A673 (cell line): Measurements from ENCODE around the gene CDC40. TPM values are rescaled to one million over a fixed set of nuclear protein-coding genes. Genes with fewer than 3 reads are reported as not detected.

Experiments used
- BruUV-seq: library from RNA; stranded (reverse); fragments of 400-500 nt; replicated peaks from 2 replicates; lab custom pipeline; 2021; lab: Mats Ljungman, UMichigan
- CTCF ChIA-PET: fragments of 300-600 bp; sonication (Branson Sonifier 250); formaldehyde crosslinking; loops from one replicate; lab custom pipeline; 2022; ENCODE audit warnings: antibody characterized with exemption; lab: Charles Lee
- POLR2A ChIA-PET: fragments of 300-600 bp; sonication (Branson Sonifier 250); formaldehyde crosslinking; loops from one replicate; lab custom pipeline; 2022; ENCODE audit warnings: antibody characterized with exemption; ENCODE audit not compliant: low non-redundant PET; lab: Charles Lee
- DNase-seq: peaks from one replicate; pipeline ENCODE4 v3.0.0-alpha.2; 2015; ENCODE audit warnings: low spot score
- H3K27ac ChIP-seq: fragments of 200-600 bp; sonication (generic); 2 replicates; pipeline ENCODE4 v1.5.1; 2016; ENCODE audit warnings: mixed run types, low read depth, mild to moderate bottlenecking, mixed read lengths, antibody characterized with exemption, low read length; ENCODE audit not compliant: poor library complexity, severe bottlenecking
- H3K27me3 ChIP-seq: fragments of 200-600 bp; sonication (generic); replicated peaks from 2 replicates; pipeline ENCODE4 v1.6.1; 2017; ENCODE audit warnings: mixed run types, low read depth, mild to moderate bottlenecking, mixed read lengths, antibody characterized with exemption, low read length; ENCODE audit not compliant: insufficient read depth, poor library complexity
- H3K36me3 ChIP-seq: fragments of 200-600 bp; sonication (generic); 2 replicates; pipeline ENCODE4 v1.6.1; 2016; ENCODE audit warnings: mixed run types, mild to moderate bottlenecking, mixed read lengths, antibody characterized with exemption, low read length; ENCODE audit not compliant: insufficient read depth, poor library complexity, severe bottlenecking
- H3K4me1 ChIP-seq: fragments of 200-600 bp; sonication (generic); 2 replicates; pipeline ENCODE4 v1.6.1; 2017; ENCODE audit warnings: mixed run types, mild to moderate bottlenecking, mixed read lengths, antibody characterized with exemption, low read length; ENCODE audit not compliant: insufficient read depth, poor library complexity, severe bottlenecking
- H3K4me3 ChIP-seq: fragments of 200-600 bp; sonication (generic); 2 replicates; pipeline ENCODE4 v1.5.1; 2016; ENCODE audit warnings: low read depth, mixed run types, mild to moderate bottlenecking, mixed read lengths, low read length; ENCODE audit not compliant: poor library complexity, severe bottlenecking
- H3K9me3 ChIP-seq: fragments of 200-600 bp; sonication (generic); 2 replicates; pipeline ENCODE4 v1.6.1; 2016; ENCODE audit warnings: mixed run types, low read depth, mild to moderate bottlenecking, mixed read lengths, antibody characterized with exemption, low read length; ENCODE audit not compliant: poor library complexity, severe bottlenecking
- EZH2 ChIP-seq: fragments of 200-600 bp; sonication (generic); IDR thresholded peaks from 2 replicates; pipeline ENCODE4 v1.6.1; 2017; ENCODE audit warnings: borderline replicate concordance, low read depth, mild to moderate bottlenecking, mixed read lengths, antibody characterized with exemption, low read length; ENCODE audit not compliant: poor library complexity, severe bottlenecking
- intact Hi-C: fragments of 100-400 bp; cut with micrococcal nuclease; formaldehyde crosslinking; loops from one replicate; pipeline ENCODE4 v1.10.0; 2022; ENCODE audit not compliant: unreplicated experiment
- total RNA-seq: library from RNA; stranded (reverse); gene quantifications from 2 replicates; pipeline ENCODE4 v1.2.3, GENCODE V29; 2021
- TF ChIP-seq, protein P1 (sequence below): fragments of 300-800, 200-600 bp; sonication (generic); conservative IDR thresholded peaks from 2 replicates; pipeline ENCODE4 v1.5.1; 2017; ENCODE audit warnings: low read depth, mild to moderate bottlenecking, antibody characterized with exemption, low read length, moderate library complexity, mixed read lengths

The CDC40 gene
- total RNA-seq, 1 experiment from 2014 or later: 47.7 TPM

DNA sequence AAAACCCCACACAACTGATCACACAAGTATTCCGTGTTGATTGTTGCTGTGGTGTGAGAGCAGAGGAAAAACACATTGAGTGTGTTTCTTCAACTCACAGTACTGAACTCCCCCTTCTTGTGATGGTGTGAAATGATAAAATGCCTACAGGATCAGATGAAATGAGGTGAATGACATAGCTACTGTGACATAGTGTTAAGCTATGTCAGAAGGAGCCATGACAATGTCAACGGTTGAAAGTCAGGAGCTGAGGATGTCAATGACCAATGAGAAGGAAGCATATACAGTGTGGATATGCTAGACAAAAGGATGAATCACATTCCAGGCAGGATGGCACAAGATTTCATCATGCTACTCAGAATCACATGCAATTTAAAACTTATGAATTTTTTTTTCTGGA, 39.6 kb upstream of the CDC40 start:
- no TSS peak for BruUV-seq
- TF ChIP-seq, protein P1, sequence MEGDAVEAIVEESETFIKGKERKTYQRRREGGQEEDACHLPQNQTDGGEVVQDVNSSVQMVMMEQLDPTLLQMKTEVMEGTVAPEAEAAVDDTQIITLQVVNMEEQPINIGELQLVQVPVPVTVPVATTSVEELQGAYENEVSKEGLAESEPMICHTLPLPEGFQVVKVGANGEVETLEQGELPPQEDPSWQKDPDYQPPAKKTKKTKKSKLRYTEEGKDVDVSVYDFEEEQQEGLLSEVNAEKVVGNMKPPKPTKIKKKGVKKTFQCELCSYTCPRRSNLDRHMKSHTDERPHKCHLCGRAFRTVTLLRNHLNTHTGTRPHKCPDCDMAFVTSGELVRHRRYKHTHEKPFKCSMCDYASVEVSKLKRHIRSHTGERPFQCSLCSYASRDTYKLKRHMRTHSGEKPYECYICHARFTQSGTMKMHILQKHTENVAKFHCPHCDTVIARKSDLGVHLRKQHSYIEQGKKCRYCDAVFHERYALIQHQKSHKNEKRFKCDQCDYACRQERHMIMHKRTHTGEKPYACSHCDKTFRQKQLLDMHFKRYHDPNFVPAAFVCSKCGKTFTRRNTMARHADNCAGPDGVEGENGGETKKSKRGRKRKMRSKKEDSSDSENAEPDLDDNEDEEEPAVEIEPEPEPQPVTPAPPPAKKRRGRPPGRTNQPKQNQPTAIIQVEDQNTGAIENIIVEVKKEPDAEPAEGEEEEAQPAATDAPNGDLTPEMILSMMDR: no peak
- TF ChIP-seq EZH2: no peak
- ChIA-PET CTCF (no interaction called here), POLR2A (no interaction called here)
- H3K4me1 ChIP-seq: no peaks in the 10 kb centered on the region
- H3K4me3 ChIP-seq: no peak overlapping the region
- peak overlapping the region; percentile 31 for H3K27ac ChIP-seq
- H3K9me3 ChIP-seq: peaks cover 24% of the 10 kb centered on the region
- intact Hi-C loops: no loop called here
- H3K36me3 ChIP-seq: peaks cover 27% of the 10 kb centered on the region
- DNase-seq: peak; percentile 30
- H3K27me3 ChIP-seq: no peaks in the 10 kb centered on the region

DNA sequence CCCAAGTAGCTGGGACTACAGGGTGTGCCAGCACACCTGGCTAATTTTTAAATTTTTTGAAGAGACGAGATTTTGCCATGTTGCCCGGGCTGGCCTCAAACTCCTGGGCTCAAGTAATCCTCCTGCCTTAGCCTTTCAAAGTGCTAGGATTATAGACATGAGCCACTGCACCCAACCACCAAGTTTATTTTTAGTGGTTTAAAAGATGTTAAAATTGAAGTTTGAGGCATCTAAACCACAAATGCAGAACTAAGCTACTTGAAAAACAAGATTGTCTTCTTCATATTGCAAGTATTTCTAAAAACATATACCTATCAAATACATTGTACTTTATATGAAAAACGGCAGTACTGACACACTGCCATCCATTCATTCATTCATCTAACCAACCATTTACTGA, 32.4 kb upstream of the CDC40 start:
- Histone ChIP-seq H3K4me3 (no peak overlapping the region), H3K27me3 (no peaks in the 10 kb centered on the region), H3K4me1 (no peaks in the 10 kb centered on the region), H3K9me3 (peaks cover 3% of the 10 kb centered on the region), H3K27ac (no peak overlapping the region), H3K36me3 (peaks cover 12% of the 10 kb centered on the region)
- BruUV-seq: no TSS peak
- intact Hi-C loops: no loop called here
- ChIA-PET CTCF (no interaction called here), POLR2A (no interaction called here)
- no peak for TF ChIP-seq EZH2
- TF ChIP-seq, protein P1: no peak
- DNase-seq: no peak

DNA sequence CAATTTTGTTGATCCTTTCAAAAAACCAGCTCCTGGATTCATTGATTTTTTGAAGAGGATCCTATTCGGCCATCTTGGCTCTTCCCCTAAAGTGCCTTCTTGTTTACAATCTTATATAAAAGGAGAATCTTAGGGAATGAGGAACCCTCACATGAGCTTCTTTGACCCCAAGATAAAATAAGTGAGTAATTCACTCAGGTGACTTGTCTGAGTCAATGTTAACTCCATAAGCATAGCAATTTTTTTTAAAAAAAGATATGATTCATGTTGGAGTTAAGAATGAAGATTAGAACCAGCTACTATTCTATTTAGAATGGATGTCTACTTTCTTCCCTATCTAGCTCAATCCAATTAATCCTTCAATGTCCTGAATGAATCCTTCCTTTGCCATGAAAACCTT, 21.7 kb upstream of the CDC40 start:
- ChIA-PET CTCF (no interaction called here), POLR2A (no interaction called here)
- H3K36me3 ChIP-seq: peaks cover 26% of the 10 kb centered on the region
- H3K9me3 ChIP-seq: peaks cover 14% of the 10 kb centered on the region
- H3K4me1 ChIP-seq: no peaks in the 10 kb centered on the region
- no peak for TF ChIP-seq EZH2
- TF ChIP-seq, protein P1: no peak
- H3K27me3 ChIP-seq: no peaks in the 10 kb centered on the region
- intact Hi-C loops: no loop called here
- H3K27ac ChIP-seq: no peak overlapping the region
- no peak for DNase-seq
- no TSS peak for BruUV-seq
- no peak overlapping the region for H3K4me3 ChIP-seq
